ENCODE measurements around the gene GALNT2. TPM values are rescaled to one million over a fixed set of nuclear protein-coding genes. Genes with fewer than 3 reads are reported as not detected.

GALNT2 gene
- total RNA-seq, 4 donors from 2014 or later: 41.7 to 56.4 (median 50.7) TPM

DNA sequence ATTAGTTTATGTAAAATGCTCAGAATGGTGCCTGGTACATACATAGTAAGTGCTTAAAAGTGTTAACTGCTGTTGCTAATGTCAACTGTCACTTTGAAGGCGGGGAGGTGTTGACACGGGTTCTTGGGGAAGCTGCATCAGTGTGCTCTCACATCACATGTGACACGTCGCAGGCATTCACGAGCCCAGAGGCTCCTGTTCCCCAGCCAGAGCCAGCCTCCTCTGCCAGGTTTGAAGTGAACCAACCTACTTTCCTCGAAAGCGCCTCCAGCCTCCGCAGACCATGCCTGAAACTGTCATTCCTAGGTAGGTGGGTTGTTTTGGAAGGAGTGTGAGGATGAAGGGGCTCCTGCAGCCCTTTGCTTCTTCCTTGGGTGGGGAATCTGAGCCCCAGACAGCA is 13.8 kb downstream of the GALNT2 start:
- TF ChIP-seq, protein P1, sequence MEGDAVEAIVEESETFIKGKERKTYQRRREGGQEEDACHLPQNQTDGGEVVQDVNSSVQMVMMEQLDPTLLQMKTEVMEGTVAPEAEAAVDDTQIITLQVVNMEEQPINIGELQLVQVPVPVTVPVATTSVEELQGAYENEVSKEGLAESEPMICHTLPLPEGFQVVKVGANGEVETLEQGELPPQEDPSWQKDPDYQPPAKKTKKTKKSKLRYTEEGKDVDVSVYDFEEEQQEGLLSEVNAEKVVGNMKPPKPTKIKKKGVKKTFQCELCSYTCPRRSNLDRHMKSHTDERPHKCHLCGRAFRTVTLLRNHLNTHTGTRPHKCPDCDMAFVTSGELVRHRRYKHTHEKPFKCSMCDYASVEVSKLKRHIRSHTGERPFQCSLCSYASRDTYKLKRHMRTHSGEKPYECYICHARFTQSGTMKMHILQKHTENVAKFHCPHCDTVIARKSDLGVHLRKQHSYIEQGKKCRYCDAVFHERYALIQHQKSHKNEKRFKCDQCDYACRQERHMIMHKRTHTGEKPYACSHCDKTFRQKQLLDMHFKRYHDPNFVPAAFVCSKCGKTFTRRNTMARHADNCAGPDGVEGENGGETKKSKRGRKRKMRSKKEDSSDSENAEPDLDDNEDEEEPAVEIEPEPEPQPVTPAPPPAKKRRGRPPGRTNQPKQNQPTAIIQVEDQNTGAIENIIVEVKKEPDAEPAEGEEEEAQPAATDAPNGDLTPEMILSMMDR (IDR thresholded peaks at IDR 0.05; ENCODE audit: low read depth): no peak

DNA sequence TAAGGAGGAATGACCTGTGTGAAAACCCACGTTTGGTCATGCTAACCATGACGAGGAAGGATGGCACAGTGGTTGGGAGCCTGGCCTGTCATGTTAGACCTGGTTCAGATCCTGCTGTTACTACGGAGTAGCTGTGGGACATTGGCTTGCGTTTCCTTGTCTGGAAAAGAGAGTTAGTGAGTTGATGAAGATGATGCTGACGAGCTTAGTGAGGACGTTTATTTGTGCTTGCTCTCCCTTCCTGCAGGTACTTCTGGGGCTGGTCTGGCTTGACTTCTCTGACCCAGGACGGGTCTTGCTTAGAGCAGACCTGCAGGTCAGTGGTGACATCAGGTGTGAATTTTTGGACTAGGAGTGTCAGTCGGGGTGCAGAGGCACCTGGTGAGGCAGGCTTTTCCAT is 14.7 kb downstream of the GALNT2 start:
- TF ChIP-seq, protein P1 (IDR thresholded peaks at IDR 0.05; ENCODE audit: low read depth): no peak

DNA sequence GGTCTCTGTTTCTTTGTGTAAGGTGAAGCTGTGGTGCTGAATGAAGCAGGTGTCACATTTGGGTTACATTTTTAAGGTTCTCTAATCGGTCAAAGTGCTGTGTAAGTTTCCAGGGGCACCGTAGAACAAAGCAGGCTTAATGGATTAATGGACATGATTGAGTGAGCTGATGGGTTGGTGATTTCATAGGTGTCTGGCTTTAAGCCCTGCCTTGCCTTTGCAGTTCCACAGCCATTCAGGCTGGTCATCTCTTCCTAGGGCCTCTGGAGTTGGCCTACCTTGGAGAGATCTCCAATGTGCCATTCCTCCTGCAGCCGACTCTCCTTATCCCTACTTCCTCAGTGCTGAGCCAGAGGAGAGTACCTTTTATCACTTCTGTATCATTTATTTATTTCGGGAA is 15.2 kb downstream of the GALNT2 start:
- TF ChIP-seq, protein P1 (IDR thresholded peaks at IDR 0.05; ENCODE audit: low read depth): no peak

DNA sequence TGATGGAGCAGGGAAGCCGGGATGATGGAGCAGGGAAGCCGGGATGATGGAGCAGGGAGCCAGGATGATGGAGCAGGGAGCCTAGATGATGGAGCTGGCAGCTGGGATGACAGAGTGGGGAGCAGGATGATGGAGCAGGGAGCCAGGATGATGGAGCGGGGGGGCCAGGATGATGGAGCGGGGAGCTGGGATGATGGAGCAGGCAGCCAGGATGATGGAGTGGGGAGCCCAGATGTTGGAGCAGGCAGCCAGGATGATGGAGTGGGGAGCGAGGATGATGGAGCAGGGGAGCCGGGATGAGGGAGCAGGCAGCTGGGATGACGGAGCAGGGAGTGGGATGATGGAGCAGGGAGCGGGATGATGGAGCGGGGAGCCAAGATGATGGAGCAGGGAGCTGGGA is 16.0 kb downstream of the GALNT2 start:
- TF ChIP-seq, protein P1 (IDR thresholded peaks at IDR 0.05; ENCODE audit: low read depth): no peak

DNA sequence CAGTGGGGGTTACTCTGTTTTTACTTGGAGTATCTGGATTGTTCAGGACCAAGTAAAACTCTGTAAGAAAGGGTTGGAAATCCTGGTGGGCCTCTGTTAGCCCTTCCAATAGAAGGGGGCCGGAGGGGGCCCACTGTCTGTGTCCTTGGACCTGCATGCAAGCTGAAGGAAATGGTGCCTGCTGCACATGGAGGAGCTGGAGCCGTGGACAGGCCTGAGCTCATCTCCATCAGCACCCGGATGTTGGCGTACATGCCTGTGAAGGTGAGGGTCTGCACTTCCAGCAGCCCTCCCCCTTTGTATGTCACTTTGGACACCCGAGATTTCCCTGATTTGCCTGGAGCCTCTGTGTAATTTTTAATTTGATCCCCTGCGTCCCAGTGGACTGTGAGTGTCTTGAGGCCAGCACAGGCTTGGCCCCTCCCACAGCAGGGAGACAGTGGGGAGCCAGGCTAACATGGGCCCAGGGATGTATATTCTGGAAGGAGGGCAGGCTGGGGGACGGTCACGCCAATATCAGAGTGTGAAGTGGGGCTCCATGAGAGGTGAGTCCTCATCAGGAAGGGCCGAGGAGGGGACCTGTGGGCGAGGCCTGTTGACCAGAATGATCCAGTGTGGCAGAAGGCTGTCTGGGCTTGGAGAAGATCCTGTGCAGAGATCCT is 16.8 kb downstream of the GALNT2 start:
- TF ChIP-seq, protein P1 (IDR thresholded peaks at IDR 0.05; ENCODE audit: low read depth): no peak

DNA sequence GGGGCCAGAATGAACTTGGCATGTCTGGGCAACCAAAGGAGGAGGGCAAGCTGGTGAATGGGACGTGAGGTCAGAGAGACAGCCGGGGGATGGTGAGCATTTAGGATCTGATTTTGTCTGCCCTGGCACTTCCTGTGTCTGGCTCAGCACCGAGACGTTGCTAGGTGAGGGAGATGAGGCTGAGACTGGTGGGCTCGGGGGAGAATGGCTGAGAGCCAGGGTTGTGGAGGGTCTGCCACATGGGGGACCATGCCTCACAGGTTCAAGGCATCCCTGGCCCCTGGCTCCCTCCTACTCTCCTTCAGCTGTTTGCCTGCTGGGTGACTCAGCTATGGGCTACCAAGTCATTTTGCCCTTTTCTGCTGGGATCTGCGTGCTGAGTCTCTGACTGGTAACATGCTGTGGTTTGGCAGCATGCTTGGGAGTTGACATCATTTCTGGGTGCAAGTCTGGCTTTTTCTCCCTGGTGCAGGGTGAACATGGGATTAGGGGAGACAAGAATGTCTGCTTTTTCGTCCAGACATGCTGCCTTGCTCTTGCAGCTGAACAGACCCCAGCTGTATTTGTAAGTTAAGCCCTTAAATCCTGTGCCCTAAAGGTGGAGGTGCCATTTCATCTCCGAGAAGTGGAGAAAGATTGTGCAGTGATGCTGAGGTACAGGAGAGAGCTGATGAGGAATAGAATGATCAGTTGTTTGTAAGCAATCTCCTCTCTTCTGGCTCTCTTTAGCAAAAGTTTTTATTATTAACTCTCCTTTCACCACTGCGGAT is 17.6 kb downstream of the GALNT2 start:
- TF ChIP-seq, protein P1 (IDR thresholded peaks at IDR 0.05; ENCODE audit: low read depth): no peak

DNA sequence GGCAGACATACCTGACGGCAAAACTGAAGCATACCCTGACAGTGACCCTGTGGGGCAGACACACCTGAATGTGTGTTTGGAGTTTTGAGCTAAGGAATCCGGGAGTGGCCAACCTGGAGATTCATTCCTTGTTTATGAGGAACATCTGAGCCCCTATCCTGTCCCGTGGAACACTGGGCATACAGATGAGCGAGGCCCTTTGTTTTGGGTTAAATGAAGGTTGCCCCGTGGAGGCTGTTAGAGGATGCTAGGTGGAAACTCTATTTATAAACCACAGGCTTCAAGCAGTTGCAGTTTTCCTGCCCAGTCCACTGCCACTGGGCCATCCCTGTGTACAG is 18.1 kb downstream of the GALNT2 start:
- TF ChIP-seq, protein P1 (IDR thresholded peaks at IDR 0.05; ENCODE audit: low read depth): no peak

All from subcutaneous adipose tissue (tissue), 4 donors.